Spinal cord (tissue), 10 donors: ENCODE measurements around the gene ARHGEF39. TPM values are rescaled to one million over a fixed set of nuclear protein-coding genes. Genes with fewer than 3 reads are reported as not detected.

Experiments used
- DNase-seq, 6 donors: peaks; one replicate each; pipeline versions ENCODE4 v3.0.0 to v3.0.0-alpha.2; 2013 to 2015; ENCODE audit warnings: low spot score in 6 of 6, low read depth in 4 of 6
- H3K27ac ChIP-seq: one replicate; pipeline ENCODE4 v1.5.1; 2013; ENCODE audit warnings: low read depth, low read length, control low read depth
- H3K27me3 ChIP-seq: one replicate; pipeline ENCODE4 v1.6.1; 2013; ENCODE audit warnings: low read length; ENCODE audit not compliant: control insufficient read depth, insufficient read depth
- H3K36me3 ChIP-seq: one replicate; pipeline ENCODE4 v1.6.1; 2013; ENCODE audit warnings: low read length; ENCODE audit not compliant: control insufficient read depth, insufficient read depth
- H3K4me1 ChIP-seq: one replicate; pipeline ENCODE4 v1.6.1; 2013; ENCODE audit warnings: low read length; ENCODE audit not compliant: control insufficient read depth, insufficient read depth
- H3K4me3 ChIP-seq: one replicate; pipeline ENCODE4 v1.5.1; 2013; ENCODE audit warnings: low read depth, low read length, control low read depth
- H3K9me3 ChIP-seq: one replicate; pipeline ENCODE4 v1.6.1; 2013; ENCODE audit warnings: low read length; ENCODE audit not compliant: control insufficient read depth, insufficient read depth
- WGBS: methylation state at CpG from one replicate; pipeline ENCODE4 v1.1.5; 2013; ENCODE audit warnings: missing lambda C conversion rate; ENCODE audit not compliant: insufficient coverage; 5-methylcytosine and 5-hydroxymethylcytosine counted together
- polyA plus RNA-seq, 2 donors: library from polyadenylated mRNA; unstranded; fragments of 120-200 nt; gene quantifications; one replicate each; pipeline ENCODE4 v1.2.1, GENCODE V29; 2013; ENCODE audit not compliant: insufficient read length in 2 of 2
- total RNA-seq, 2 donors: library from RNA; depleted of rRNA in 1 of 2; stranded (reverse); fragments of 120-200 nt in 1 of 2; fragments of >200 nt in 1 of 2; gene quantifications; one replicate each; pipeline versions ENCODE4 v1.2.3 to v1.2.4, GENCODE V29; 2013 to 2014
- donor health status: healthy.

The ARHGEF39 gene
- total and polyA plus RNA-seq, 4 donors: 0.79 to 4.5 (median 2.3) TPM

- Histone ChIP-seq H3K27me3 (no peaks in the 10 kb centered on the region), H3K4me1 (peaks cover 6% of the 10 kb centered on the region), H3K4me3 (peak overlapping the region; percentile 85), H3K36me3 (peaks cover 13% of the 10 kb centered on the region), H3K9me3 (no peaks in the 10 kb centered on the region), H3K27ac (peak overlapping the region; percentile 85)
- WGBS: 16% methylated on average over 21 of the region's 25 CpGs
- peak in 2 of 6 donors; percentile 42 to 76 for DNase-seq
Measured at GRCh38 chr9:35656831-35657545, 8.0 kb downstream of the ARHGEF39 start.

- Histone ChIP-seq H3K4me1 (peaks cover 6% of the 10 kb centered on the region), H3K27ac (no peak overlapping the region), H3K9me3 (no peaks in the 10 kb centered on the region), H3K36me3 (peaks cover 13% of the 10 kb centered on the region), H3K4me3 (no peak overlapping the region), H3K27me3 (no peaks in the 10 kb centered on the region)
- WGBS: 59% methylated on average over 12 of the region's 17 CpGs
- no peak for DNase-seq
Measured at GRCh38 chr9:35656348-35656747, 8.6 kb downstream of the ARHGEF39 start.

GRCh38 chr9:35653611-35654010 lies 11.4 kb downstream of the ARHGEF39 start:
- no peak for DNase-seq
- no peaks in the 10 kb centered on the region for H3K9me3 ChIP-seq
- no peaks in the 10 kb centered on the region for H3K36me3 ChIP-seq
- H3K4me3 ChIP-seq: no peak overlapping the region
- peaks cover 4% of the 10 kb centered on the region for H3K4me1 ChIP-seq
- WGBS: 100% methylated on average over 1 of the region's 2 CpGs
- H3K27ac ChIP-seq: no peak overlapping the region
- no peaks in the 10 kb centered on the region for H3K27me3 ChIP-seq

- Histone ChIP-seq H3K27ac (no peak overlapping the region), H3K9me3 (no peaks in the 10 kb centered on the region), H3K4me3 (no peak overlapping the region), H3K4me1 (peaks cover 5% of the 10 kb centered on the region), H3K36me3 (no peaks in the 10 kb centered on the region), H3K27me3 (no peaks in the 10 kb centered on the region)
- WGBS: 92% methylated on average over 2 of the region's 8 CpGs
- DNase-seq: no peak
Measured at GRCh38 chr9:35652829-35653209, 12.2 kb downstream of the ARHGEF39 start.

- no peak for DNase-seq
- Histone ChIP-seq H3K4me3 (no peak overlapping the region), H3K27me3 (no peaks in the 10 kb centered on the region), H3K36me3 (no peaks in the 10 kb centered on the region), H3K4me1 (peaks cover 11% of the 10 kb centered on the region), H3K27ac (no peak overlapping the region), H3K9me3 (no peaks in the 10 kb centered on the region)
- WGBS: 96% methylated on average over 2 of the region's 7 CpGs
Measured at GRCh38 chr9:35651956-35652828, 12.8 kb downstream of the ARHGEF39 start.

GRCh38 chr9:35650341-35651158 lies 14.4 kb downstream of the ARHGEF39 start, which contains the start of gene SIT1:
Gene SIT1, minus strand, starts transcription at chr9:35650931. Its CDS starts 78 bp downstream, at chr9:35650853.
- Histone ChIP-seq H3K36me3 (no peaks in the 10 kb centered on the region), H3K4me3 (no peak within 1 kb of the TSS), H3K27ac (no peak within 1 kb of the TSS), H3K9me3 (no peaks in the 10 kb centered on the region), H3K4me1 (peaks cover 19% of the 10 kb centered on the region), H3K27me3 (no peaks in the 10 kb centered on the region)
- no peak for DNase-seq
- WGBS: 60% methylated on average over 12 of the region's 22 CpGs

GRCh38 chr9:35649431-35650340 lies 15.3 kb downstream of the ARHGEF39 start:
- no peak overlapping the region for H3K27ac ChIP-seq
- no peak overlapping the region for H3K4me3 ChIP-seq
- no peak for DNase-seq
- WGBS: 87% methylated on average over 23 of the region's 26 CpGs
- H3K27me3 ChIP-seq: no peaks in the 10 kb centered on the region
- H3K9me3 ChIP-seq: no peaks in the 10 kb centered on the region
- H3K4me1 ChIP-seq: peaks cover 19% of the 10 kb centered on the region
- H3K36me3 ChIP-seq: no peaks in the 10 kb centered on the region

- Histone ChIP-seq H3K27me3 (no peaks in the 10 kb centered on the region), H3K36me3 (no peaks in the 10 kb centered on the region), H3K4me1 (peaks cover 19% of the 10 kb centered on the region), H3K4me3 (peak overlapping the region; percentile 82), H3K27ac (peak overlapping the region; percentile 83), H3K9me3 (no peaks in the 10 kb centered on the region)
- 0% methylated on average over 47 of the region's 58 CpGs for WGBS
- peak; percentile 82 to 97 (median 88) for DNase-seq
Measured at GRCh38 chr9:35646533-35647265, 18.3 kb downstream of the ARHGEF39 start.
